AG04449 (cell line): ENCODE measurements around the gene AQP6.

Experiments
- CTCF ChIA-PET: fragments of 350-600 bp; formaldehyde crosslinking; extraction: SDS; loops from one replicate; lab custom pipeline; 2021; ENCODE audit warnings: antibody characterized with exemption; lab: Yijun Ruan, JAX
- POLR2A ChIA-PET: fragments of 400-600, 350-600 bp; formaldehyde crosslinking; extraction: SDS; loops from one replicate; lab custom pipeline; 2020; ENCODE audit warnings: antibody characterized with exemption, inconsistent platforms; lab: Yijun Ruan, JAX
- DNase-seq: peaks from one replicate; pipeline ENCODE4 v3.0.0-alpha.2; 2010; ENCODE audit warnings: low read depth, low spot score
- H3K4me3 ChIP-seq: 2 replicates; pipeline ENCODE4 v1.5.1; 2011; ENCODE audit warnings: low read depth, mild to moderate bottlenecking, control low read depth, low read length
- TF ChIP-seq, protein P1 (sequence below): IDR thresholded peaks from one replicate; pipeline ENCODE4 v1.5.1; 2011; ENCODE audit warnings: mild to moderate bottlenecking, moderate library complexity, low read length, control low read depth, inconsistent platforms; ENCODE audit not compliant: insufficient read depth; ENCODE audit errors: missing control alignments

Gene AQP6

DNA sequence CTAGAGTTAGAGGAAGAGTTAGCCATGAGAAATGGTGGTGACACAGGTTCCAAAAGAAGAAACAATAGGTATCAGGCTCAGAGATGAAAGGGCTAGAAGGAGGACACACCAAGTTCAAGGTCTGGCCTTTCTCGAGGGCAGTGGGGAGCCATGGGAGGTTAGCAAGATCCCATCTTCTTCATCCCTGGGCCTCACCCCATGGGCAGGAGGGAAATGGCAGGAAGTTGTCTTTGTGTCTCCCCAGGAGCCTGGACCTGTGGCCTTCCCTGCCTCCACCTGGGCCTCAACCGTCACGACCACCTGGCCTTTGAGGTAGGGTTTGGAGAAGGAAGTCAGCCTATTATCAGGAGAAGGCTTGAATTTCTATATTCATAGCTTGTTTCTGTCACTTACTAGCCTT, 28.0 kb upstream of the AQP6 start:
- no peak for DNase-seq
- TF ChIP-seq, protein P1, sequence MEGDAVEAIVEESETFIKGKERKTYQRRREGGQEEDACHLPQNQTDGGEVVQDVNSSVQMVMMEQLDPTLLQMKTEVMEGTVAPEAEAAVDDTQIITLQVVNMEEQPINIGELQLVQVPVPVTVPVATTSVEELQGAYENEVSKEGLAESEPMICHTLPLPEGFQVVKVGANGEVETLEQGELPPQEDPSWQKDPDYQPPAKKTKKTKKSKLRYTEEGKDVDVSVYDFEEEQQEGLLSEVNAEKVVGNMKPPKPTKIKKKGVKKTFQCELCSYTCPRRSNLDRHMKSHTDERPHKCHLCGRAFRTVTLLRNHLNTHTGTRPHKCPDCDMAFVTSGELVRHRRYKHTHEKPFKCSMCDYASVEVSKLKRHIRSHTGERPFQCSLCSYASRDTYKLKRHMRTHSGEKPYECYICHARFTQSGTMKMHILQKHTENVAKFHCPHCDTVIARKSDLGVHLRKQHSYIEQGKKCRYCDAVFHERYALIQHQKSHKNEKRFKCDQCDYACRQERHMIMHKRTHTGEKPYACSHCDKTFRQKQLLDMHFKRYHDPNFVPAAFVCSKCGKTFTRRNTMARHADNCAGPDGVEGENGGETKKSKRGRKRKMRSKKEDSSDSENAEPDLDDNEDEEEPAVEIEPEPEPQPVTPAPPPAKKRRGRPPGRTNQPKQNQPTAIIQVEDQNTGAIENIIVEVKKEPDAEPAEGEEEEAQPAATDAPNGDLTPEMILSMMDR: no peak
- CTCF ChIA-PET: interaction anchor here (0.7 to 6.7 kb wide), 33 partner anchors 12 to 269 kb away, joined by 3 to 173 read pairs (median 8); partner anchors contain the start of genes AQP5 and RACGAP1
- POLR2A ChIA-PET: no interaction called here
- H3K4me3 ChIP-seq: no peak overlapping the region

DNA sequence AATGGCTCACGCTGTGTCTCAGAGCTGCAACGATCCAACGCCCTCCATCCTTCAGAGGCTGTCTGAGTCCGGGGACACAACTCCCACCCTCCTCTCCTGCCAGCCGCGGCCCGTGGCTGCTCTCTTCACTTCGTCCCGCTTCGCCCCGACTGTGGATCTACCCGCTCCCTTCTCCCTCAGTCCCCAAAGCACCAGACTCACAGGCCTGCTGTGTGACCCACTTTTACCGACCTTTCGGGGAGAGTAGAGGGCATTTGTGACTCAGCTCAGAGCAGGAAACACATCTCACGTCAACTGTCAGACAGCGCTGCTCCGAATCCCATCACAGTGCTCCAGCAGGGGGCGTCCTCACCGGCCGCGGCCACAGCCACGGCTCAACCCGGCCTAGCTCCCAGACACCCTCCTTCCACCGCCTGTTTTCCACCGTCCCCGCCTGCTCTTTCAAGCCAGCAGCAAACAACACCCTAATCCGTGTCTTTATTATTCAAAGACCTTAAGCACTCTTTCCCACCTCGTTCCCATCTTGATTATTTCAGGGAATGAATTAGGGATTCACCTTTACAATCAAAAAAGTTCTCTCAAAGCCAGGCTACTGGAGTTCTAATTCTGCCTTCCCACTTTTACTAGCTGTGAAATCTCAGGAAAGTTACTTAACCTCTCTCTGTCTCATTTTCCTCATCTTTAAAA, 27.2 kb upstream of the AQP6 start:
- TF ChIP-seq, protein P1: peak; percentile 96
- peak; percentile 12 for DNase-seq
- CTCF ChIA-PET: interaction anchor here (0.7 to 6.7 kb wide), 70 partner anchors 12 to 268 kb away, joined by 3 to 173 read pairs (median 5); partner anchors contain the start of genes AQP5, AQP6, RACGAP1 and SMARCD1
- POLR2A ChIA-PET: interaction anchor here (0.9 kb wide), 1 partner anchor 9 kb away, joined by 3 read pairs; no protein-coding TSS in a partner anchor
- peak overlapping the region; percentile 28 for H3K4me3 ChIP-seq

DNA sequence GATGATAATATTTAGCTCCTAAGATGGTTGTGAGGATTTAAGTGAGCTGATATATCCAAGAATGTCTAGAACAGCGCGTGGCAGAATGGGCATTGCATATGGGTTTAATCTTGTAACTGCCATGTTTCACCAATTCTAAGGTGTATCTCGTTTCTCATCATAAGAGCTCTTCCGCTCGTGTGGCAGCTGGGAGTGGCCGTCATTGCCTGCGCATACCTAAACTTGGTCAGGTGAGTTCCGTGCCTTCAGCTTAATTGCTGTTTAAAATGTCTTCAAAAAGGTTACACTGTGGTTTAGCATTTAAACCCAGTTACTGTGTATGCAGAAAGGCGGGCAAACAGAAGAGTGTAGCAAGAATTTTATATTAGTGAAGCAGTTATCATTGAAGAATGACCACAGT, 26.7 kb upstream of the AQP6 start:
- TF ChIP-seq, protein P1: no peak
- DNase-seq: no peak
- CTCF ChIA-PET: interaction anchor here (0.8 to 6.7 kb wide), 60 partner anchors 12 to 265 kb away, joined by 3 to 173 read pairs (median 6); partner anchors contain the start of genes AQP5, AQP6, RACGAP1 and SMARCD1
- POLR2A ChIA-PET: interaction anchor here (0.9 kb wide), 1 partner anchor 8 kb away, joined by 3 read pairs; no protein-coding TSS in a partner anchor
- no peak overlapping the region for H3K4me3 ChIP-seq

DNA sequence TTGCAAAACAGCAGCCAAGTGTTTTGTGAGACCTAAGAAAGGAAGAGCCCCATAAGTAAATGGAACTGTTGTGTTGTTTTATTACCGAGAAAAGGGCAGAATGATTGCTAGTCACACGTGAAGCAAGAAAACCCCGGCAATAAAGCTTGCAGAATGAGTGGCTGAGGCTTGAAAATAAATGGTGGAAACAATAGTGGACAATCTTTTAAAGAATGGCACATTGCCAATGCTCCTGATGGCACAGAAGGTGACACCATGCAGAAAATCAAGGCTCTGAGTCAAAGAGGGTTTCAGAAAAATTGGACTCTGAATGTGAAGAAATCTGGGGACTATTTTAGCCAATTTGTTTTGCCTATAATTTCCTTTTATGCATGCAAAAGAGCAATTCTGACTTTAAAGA, 26.2 kb upstream of the AQP6 start:
- TF ChIP-seq, protein P1: no peak
- ChIA-PET CTCF (interaction anchor here (0.9 to 6.7 kb wide), 48 partner anchors 11 to 264 kb away, joined by 3 to 173 read pairs (median 6); partner anchors contain the start of genes AQP5, AQP6, RACGAP1 and SMARCD1), POLR2A (interaction anchor here (0.9 kb wide), 1 partner anchor 8 kb away, joined by 3 read pairs; no protein-coding TSS in a partner anchor)
- no peak for DNase-seq
- H3K4me3 ChIP-seq: no peak overlapping the region

DNA sequence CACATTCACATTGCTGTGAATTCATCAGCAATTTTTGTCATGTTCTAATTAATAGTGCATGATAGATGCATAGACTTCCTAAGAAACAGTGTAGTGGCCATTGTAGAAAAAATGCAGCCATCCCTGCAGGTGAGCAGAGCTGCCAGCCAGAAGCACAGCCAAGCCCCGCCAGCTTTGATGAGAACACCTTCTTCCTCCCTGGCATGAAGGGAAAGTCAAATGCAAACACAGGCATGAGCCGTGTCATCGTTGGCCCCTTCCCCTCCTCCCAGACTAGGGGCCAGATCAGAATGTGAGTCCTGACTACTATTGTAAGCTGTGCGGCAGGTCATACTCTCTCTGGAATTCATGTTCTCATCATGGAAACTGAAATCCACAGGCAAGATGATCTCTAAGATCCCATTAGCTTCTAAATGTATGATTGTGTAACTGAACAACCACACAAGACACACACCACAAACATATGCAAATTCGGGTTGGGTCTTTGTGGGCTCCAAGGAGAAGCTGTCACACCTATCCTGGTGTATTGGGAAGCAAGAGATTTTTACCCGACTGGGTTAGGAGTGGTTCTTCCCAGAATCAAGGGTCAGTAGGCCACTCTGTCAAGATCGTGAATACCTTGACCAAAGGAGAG, 25.0 kb upstream of the AQP6 start:
- DNase-seq: no peak
- no peak overlapping the region for H3K4me3 ChIP-seq
- ChIA-PET POLR2A (no interaction called here), CTCF (interaction anchor here (0.8 to 6.7 kb wide), 9 partner anchors 10 to 107 kb away, joined by 3 to 173 read pairs (median 6); partner anchors contain the start of gene AQP5)
- TF ChIP-seq, protein P1: no peak
